HepG2 (cell line): ENCODE measurements around the gene SYNGR4. TPM values are rescaled to one million over a fixed set of nuclear protein-coding genes. Genes with fewer than 3 reads are reported as not detected.

ENCODE experiments used
- ELF3 ChIP-seq: IDR thresholded peaks from 2 replicates; pipeline ENCODE4 v1.6.1; 2016; ENCODE audit warnings: missing genetic modification reagents, missing compliant biosample characterization
- FOXA3 ChIP-seq: IDR thresholded peaks from 2 replicates; pipeline ENCODE4 v1.6.1; 2016; ENCODE audit warnings: missing genetic modification reagents, missing compliant biosample characterization
- HIC2 ChIP-seq: sonication (generic); formaldehyde crosslinking; IDR thresholded peaks from 2 replicates; pipeline ENCODE4 v1.9.0; 2022; ENCODE audit warnings: low read depth, missing genetic modification reagents
- IRF2 ChIP-seq: IDR thresholded peaks from 2 replicates; pipeline ENCODE4 v1.6.1; 2018; ENCODE audit warnings: missing genetic modification reagents, missing compliant biosample characterization
- NR2C2 ChIP-seq: sonication (generic); formaldehyde crosslinking; IDR thresholded peaks from 2 replicates; pipeline ENCODE4 v1.4.0; 2020; ENCODE audit warnings: missing genetic modification reagents, mild to moderate bottlenecking, moderate library complexity, borderline replicate concordance
- RAD21 ChIP-seq: fragments of 450-650 bp; formaldehyde crosslinking; IDR thresholded peaks from 2 replicates; pipeline ENCODE4 v1.5.0; 2020; ENCODE audit warnings: mild to moderate bottlenecking
- SATB2 ChIP-seq: sonication (generic); formaldehyde crosslinking; IDR thresholded peaks from 2 replicates; pipeline ENCODE4 v1.5.0; 2020; ENCODE audit warnings: missing genetic modification reagents
- SP1 ChIP-seq, 2 experiments: fragments of 450-650 bp in 1 of 2; sonication (generic) in 1 of 2; formaldehyde crosslinking in 1 of 2; IDR thresholded peaks; 2 replicates each; pipeline versions ENCODE4 v1.4.0 to v1.6.1; 2016 to 2020; ENCODE audit warnings: missing genetic modification reagents in 1 of 2
- SP4 ChIP-seq: sonication (generic); formaldehyde crosslinking; IDR thresholded peaks from 2 replicates; pipeline ENCODE4 v1.8.1; 2023; ENCODE audit warnings: mild to moderate bottlenecking, missing genetic modification reagents
- SUZ12 ChIP-seq: fragments of 150-350 bp; IDR thresholded peaks from 2 replicates; pipeline ENCODE4 v1.6.1; 2014; ENCODE audit warnings: low read depth, low read length
- TCF7 ChIP-seq: sonication (generic); IDR thresholded peaks from 2 replicates; pipeline ENCODE4 v1.6.1; 2016; ENCODE audit warnings: antibody characterized with exemption, low read depth
- ZBTB33 ChIP-seq: sonication (generic); formaldehyde crosslinking; IDR thresholded peaks from 2 replicates; pipeline ENCODE4 v1.4.0; 2020; ENCODE audit warnings: missing genetic modification reagents
- ZBTB37 ChIP-seq: sonication (generic); formaldehyde crosslinking; IDR thresholded peaks from 2 replicates; pipeline ENCODE4 v1.4.0; 2020; ENCODE audit warnings: mild to moderate bottlenecking, missing genetic modification reagents
- ZNF335 ChIP-seq: sonication (generic); formaldehyde crosslinking; IDR thresholded peaks from 2 replicates; pipeline ENCODE4 v1.4.0; 2020; ENCODE audit warnings: missing genetic modification reagents
- polyA plus RNA-seq, 8 experiments: library from polyadenylated mRNA; depleted of rRNA in 3 of 8; stranded (reverse) in 7 of 8; unstranded in 1 of 8; fragments of >200 nt; fragmentation: Illumina TruSeq in 4 of 8; extraction: Trizol in 4 of 8; gene quantifications; 2 replicates each; pipeline versions ENCODE4 v1.2.1 to v1.2.3, GENCODE V29; 2011 to 2016; ENCODE audit warnings: low read depth in 4 of 8, missing spikeins in 1 of 8, mixed read lengths in 1 of 8; ENCODE audit not compliant: insufficient read depth in 1 of 8
- total RNA-seq, 5 experiments: library from RNA; depleted of rRNA; stranded (reverse); fragments of >200 nt; fragmentation: Illumina TruSeq; extraction: Trizol; gene quantifications; 2 replicates each; pipeline ENCODE4 v1.2.3, GENCODE V29; 2016; ENCODE audit warnings: low read depth in 1 of 5
- TF ChIP-seq, protein P1 (sequence below): sonication (generic); formaldehyde crosslinking; IDR thresholded peaks from 2 replicates; pipeline ENCODE4 v1.4.0; 2020; ENCODE audit warnings: missing genetic modification reagents
- TF ChIP-seq, protein P2 (sequence below): sonication (generic); formaldehyde crosslinking; IDR thresholded peaks from 2 replicates; pipeline ENCODE4 v1.4.0; 2020; ENCODE audit warnings: missing genetic modification reagents
- TF ChIP-seq, protein P3 (sequence below): sonication (generic); formaldehyde crosslinking; IDR thresholded peaks from 2 replicates; pipeline ENCODE4 v1.4.0; 2020; ENCODE audit warnings: missing genetic modification reagents, borderline replicate concordance

The SYNGR4 gene
- total and polyA plus RNA-seq, 2 of the 13 experiments (the other 11 are each of a cell fraction or from before 2014, with no cell fraction given), result not detected

GRCh38 chr19:48419158-48419920 is 55.2 kb downstream of the SYNGR4 start (continued):
- TF ChIP-seq, protein P1, sequence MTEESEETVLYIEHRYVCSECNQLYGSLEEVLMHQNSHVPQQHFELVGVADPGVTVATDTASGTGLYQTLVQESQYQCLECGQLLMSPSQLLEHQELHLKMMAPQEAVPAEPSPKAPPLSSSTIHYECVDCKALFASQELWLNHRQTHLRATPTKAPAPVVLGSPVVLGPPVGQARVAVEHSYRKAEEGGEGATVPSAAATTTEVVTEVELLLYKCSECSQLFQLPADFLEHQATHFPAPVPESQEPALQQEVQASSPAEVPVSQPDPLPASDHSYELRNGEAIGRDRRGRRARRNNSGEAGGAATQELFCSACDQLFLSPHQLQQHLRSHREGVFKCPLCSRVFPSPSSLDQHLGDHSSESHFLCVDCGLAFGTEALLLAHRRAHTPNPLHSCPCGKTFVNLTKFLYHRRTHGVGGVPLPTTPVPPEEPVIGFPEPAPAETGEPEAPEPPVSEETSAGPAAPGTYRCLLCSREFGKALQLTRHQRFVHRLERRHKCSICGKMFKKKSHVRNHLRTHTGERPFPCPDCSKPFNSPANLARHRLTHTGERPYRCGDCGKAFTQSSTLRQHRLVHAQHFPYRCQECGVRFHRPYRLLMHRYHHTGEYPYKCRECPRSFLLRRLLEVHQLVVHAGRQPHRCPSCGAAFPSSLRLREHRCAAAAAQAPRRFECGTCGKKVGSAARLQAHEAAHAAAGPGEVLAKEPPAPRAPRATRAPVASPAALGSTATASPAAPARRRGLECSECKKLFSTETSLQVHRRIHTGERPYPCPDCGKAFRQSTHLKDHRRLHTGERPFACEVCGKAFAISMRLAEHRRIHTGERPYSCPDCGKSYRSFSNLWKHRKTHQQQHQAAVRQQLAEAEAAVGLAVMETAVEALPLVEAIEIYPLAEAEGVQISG, result peak; percentile 72
- TF ChIP-seq, protein P2, sequence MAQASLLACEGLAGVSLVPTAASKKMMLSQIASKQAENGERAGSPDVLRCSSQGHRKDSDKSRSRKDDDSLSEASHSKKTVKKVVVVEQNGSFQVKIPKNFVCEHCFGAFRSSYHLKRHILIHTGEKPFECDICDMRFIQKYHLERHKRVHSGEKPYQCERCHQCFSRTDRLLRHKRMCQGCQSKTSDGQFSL (CRISPR knock-in tag), result peak; percentile 99
- TF ChIP-seq SATB2 (CRISPR knock-in tag) (no peak), NR2C2 (CRISPR knock-in tag) (peak; percentile 77), SP1 (IDR thresholded peaks at IDR 0.05) (no peak), SP1 (CRISPR knock-in tag; IDR thresholded peaks at IDR 0.05) (0 out of 2 replicates have a peak, but pooled peaks have one; percentile 41), ZNF335 (0 out of 2 replicates have a peak, but pooled peaks have one; percentile 42), SUZ12 (peak; percentile 87), ZBTB33 (CRISPR knock-in tag) (0 out of 2 replicates have a peak, but pooled peaks have one; percentile 5), IRF2 (CRISPR knock-in tag) (peak; percentile 56; the same call in 1 of the 2 replicates), ZBTB37 (no peak), ELF3 (CRISPR knock-in tag) (0 out of 2 replicates have a peak, but pooled peaks have one; percentile 34), FOXA3 (CRISPR knock-in tag) (no peak; the same call in 1 of the 2 replicates), HIC2 (CRISPR knock-in tag) (no peak), TCF7 (no peak), RAD21 (CRISPR knock-in tag) (no peak), SP4 (CRISPR knock-in tag) (0 out of 2 replicates have a peak, but pooled peaks have one; percentile 54)
- TF ChIP-seq, protein P3, sequence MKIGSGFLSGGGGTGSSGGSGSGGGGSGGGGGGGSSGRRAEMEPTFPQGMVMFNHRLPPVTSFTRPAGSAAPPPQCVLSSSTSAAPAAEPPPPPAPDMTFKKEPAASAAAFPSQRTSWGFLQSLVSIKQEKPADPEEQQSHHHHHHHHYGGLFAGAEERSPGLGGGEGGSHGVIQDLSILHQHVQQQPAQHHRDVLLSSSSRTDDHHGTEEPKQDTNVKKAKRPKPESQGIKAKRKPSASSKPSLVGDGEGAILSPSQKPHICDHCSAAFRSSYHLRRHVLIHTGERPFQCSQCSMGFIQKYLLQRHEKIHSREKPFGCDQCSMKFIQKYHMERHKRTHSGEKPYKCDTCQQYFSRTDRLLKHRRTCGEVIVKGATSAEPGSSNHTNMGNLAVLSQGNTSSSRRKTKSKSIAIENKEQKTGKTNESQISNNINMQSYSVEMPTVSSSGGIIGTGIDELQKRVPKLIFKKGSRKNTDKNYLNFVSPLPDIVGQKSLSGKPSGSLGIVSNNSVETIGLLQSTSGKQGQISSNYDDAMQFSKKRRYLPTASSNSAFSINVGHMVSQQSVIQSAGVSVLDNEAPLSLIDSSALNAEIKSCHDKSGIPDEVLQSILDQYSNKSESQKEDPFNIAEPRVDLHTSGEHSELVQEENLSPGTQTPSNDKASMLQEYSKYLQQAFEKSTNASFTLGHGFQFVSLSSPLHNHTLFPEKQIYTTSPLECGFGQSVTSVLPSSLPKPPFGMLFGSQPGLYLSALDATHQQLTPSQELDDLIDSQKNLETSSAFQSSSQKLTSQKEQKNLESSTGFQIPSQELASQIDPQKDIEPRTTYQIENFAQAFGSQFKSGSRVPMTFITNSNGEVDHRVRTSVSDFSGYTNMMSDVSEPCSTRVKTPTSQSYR (CRISPR knock-in tag), result 0 out of 2 replicates have a peak, but pooled peaks have one; percentile 12
